ENCODE results near the gene AKT2.

The AKT2 gene

DNA sequence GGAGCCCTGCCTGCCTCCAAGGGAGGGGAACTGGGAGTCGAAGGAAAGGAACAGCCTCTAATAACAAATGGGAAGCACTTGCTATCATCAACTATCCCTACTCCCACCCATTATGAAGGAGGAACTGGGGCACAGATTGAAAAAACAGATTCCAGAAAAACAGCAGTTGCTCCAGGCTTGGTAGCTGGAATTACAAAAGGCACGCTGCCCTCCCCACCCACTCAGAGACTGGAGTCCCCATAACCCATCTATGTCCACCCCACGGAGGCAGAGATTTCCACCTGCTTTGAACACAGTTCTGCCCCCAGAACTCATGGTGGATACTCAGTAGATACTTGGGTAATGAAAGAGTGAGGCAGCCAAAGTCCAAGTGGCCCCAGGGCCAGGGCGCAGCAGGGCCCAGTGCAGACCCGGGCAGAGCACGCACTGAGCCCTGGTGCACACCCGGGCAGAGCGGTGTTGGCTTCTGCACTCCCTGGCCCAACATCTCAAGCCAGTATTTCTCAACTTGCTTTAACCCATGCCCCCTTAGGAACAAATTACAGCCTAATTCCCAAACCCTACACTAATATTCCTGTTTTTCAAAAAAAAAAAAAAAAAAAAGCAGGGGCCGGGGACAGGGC is 39.5 kb downstream of the AKT2 start:
- H3K36me3 ChIP-seq (ENCODE audit: control insufficient read depth in 1 of 2, insufficient read depth in 2 of 2, low read length in 2 of 2) = peaks cover 11 to 37% of the 10 kb centered on the region in 2 donors
- no peak overlapping the region for H3K4me3 ChIP-seq (ENCODE audit: low read depth in 1 of 2, low read length in 2 of 2)
- H3K27ac ChIP-seq (ENCODE audit: low read depth, low read length) = no peak overlapping the region
- H3K4me1 ChIP-seq (ENCODE audit: control insufficient read depth in 1 of 2, insufficient read depth in 2 of 2, low read length in 2 of 2) = no peaks in the 10 kb centered on the region
- no peaks in the 10 kb centered on the region for H3K27me3 ChIP-seq (ENCODE audit: control insufficient read depth in 1 of 2, insufficient read depth in 2 of 2, low read length in 2 of 2)
- no peaks in the 10 kb centered on the region for H3K9me3 ChIP-seq (ENCODE audit: control insufficient read depth in 1 of 2, low read length in 2 of 2)
- H3K9ac ChIP-seq (ENCODE audit: low read depth in 1 of 2, low read length in 2 of 2) = no peak overlapping the region

GRCh38 chr19:40244579-40245317 is 40.4 kb downstream of the AKT2 start:
- Histone ChIP-seq H3K4me1 (ENCODE audit: control insufficient read depth in 1 of 2, insufficient read depth in 2 of 2, low read length in 2 of 2) (no peaks in the 10 kb centered on the region), H3K36me3 (ENCODE audit: control insufficient read depth in 1 of 2, insufficient read depth in 2 of 2, low read length in 2 of 2) (peaks cover 20 to 42% of the 10 kb centered on the region in 2 donors), H3K9me3 (ENCODE audit: control insufficient read depth in 1 of 2, low read length in 2 of 2) (no peaks in the 10 kb centered on the region), H3K9ac (ENCODE audit: low read depth in 1 of 2, low read length in 2 of 2) (no peak overlapping the region), H3K4me3 (ENCODE audit: low read depth in 1 of 2, low read length in 2 of 2) (no peak overlapping the region), H3K27me3 (ENCODE audit: control insufficient read depth in 1 of 2, insufficient read depth in 2 of 2, low read length in 2 of 2) (no peaks in the 10 kb centered on the region), H3K27ac (ENCODE audit: low read depth, low read length) (no peak overlapping the region)

- H3K27ac ChIP-seq (ENCODE audit: low read depth, low read length) = no peak overlapping the region
- H3K9me3 ChIP-seq (ENCODE audit: control insufficient read depth in 1 of 2, low read length in 2 of 2) = no peaks in the 10 kb centered on the region
- no peaks in the 10 kb centered on the region for H3K27me3 ChIP-seq (ENCODE audit: control insufficient read depth in 1 of 2, insufficient read depth in 2 of 2, low read length in 2 of 2)
- H3K9ac ChIP-seq (ENCODE audit: low read depth in 1 of 2, low read length in 2 of 2) = no peak overlapping the region
- H3K36me3 ChIP-seq (ENCODE audit: control insufficient read depth in 1 of 2, insufficient read depth in 2 of 2, low read length in 2 of 2) = peaks cover 31 to 53% of the 10 kb centered on the region in 2 donors
- H3K4me1 ChIP-seq (ENCODE audit: control insufficient read depth in 1 of 2, insufficient read depth in 2 of 2, low read length in 2 of 2) = no peaks in the 10 kb centered on the region
- no peak overlapping the region for H3K4me3 ChIP-seq (ENCODE audit: low read depth in 1 of 2, low read length in 2 of 2)
Observed at GRCh38 chr19:40243181-40243580, 42.0 kb downstream of the AKT2 start.

- Histone ChIP-seq H3K27ac (ENCODE audit: low read depth, low read length) (no peak overlapping the region), H3K36me3 (ENCODE audit: control insufficient read depth in 1 of 2, insufficient read depth in 2 of 2, low read length in 2 of 2) (peaks cover 37 to 52% of the 10 kb centered on the region in 2 donors), H3K9ac (ENCODE audit: low read depth in 1 of 2, low read length in 2 of 2) (no peak overlapping the region)
Observed at GRCh38 chr19:40242480-40242879, 42.7 kb downstream of the AKT2 start.

DNA sequence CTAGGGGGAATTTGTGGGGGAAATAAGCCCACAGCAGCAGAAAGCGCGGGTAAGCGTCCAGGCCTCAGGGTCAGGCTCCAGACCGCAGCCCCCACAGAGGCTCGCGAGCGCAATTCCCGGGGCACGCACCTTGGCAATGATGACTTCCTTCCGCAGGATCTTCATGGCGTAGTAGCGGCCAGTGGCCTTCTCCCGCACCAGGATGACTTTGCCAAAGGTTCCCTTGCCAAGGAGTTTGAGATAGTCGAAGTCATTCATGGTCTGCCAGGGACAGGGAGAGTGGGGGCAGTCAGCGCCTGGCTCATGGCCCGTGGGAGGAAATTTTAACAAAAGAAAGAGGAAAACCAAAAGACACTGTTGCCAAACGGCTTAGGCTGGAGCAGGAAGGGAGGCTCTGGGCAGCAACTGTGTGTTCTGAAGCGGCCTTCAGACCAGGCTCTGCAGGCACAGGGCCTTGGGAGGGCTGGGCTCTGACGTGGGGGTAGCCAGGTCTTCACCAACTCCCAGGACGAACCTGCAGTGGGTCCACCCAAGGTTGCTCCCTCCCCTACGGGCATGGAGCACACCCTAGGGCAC is 43.2 kb downstream of the AKT2 start:
- H3K27me3 ChIP-seq (ENCODE audit: control insufficient read depth in 1 of 2, insufficient read depth in 2 of 2, low read length in 2 of 2) = no peaks in the 10 kb centered on the region
- H3K27ac ChIP-seq (ENCODE audit: low read depth, low read length) = peak overlapping the region; percentile 20
- peaks cover 39 to 55% of the 10 kb centered on the region in 2 donors for H3K36me3 ChIP-seq (ENCODE audit: control insufficient read depth in 1 of 2, insufficient read depth in 2 of 2, low read length in 2 of 2)
- H3K9ac ChIP-seq (ENCODE audit: low read depth in 1 of 2, low read length in 2 of 2) = no peak overlapping the region
- no peaks in the 10 kb centered on the region for H3K4me1 ChIP-seq (ENCODE audit: control insufficient read depth in 1 of 2, insufficient read depth in 2 of 2, low read length in 2 of 2)
- H3K4me3 ChIP-seq (ENCODE audit: low read depth in 1 of 2, low read length in 2 of 2) = no peak overlapping the region
- no peaks in the 10 kb centered on the region for H3K9me3 ChIP-seq (ENCODE audit: control insufficient read depth in 1 of 2, low read length in 2 of 2)

More at GRCh38 chr19:40242480-40242879, 42.7 kb downstream of the AKT2 start:
- no peak overlapping the region for H3K4me3 ChIP-seq (ENCODE audit: low read depth in 1 of 2, low read length in 2 of 2)
- H3K9me3 ChIP-seq (ENCODE audit: control insufficient read depth in 1 of 2, low read length in 2 of 2) = no peaks in the 10 kb centered on the region
- no peaks in the 10 kb centered on the region for H3K4me1 ChIP-seq (ENCODE audit: control insufficient read depth in 1 of 2, insufficient read depth in 2 of 2, low read length in 2 of 2)
- H3K27me3 ChIP-seq (ENCODE audit: control insufficient read depth in 1 of 2, insufficient read depth in 2 of 2, low read length in 2 of 2) = no peaks in the 10 kb centered on the region

DNA sequence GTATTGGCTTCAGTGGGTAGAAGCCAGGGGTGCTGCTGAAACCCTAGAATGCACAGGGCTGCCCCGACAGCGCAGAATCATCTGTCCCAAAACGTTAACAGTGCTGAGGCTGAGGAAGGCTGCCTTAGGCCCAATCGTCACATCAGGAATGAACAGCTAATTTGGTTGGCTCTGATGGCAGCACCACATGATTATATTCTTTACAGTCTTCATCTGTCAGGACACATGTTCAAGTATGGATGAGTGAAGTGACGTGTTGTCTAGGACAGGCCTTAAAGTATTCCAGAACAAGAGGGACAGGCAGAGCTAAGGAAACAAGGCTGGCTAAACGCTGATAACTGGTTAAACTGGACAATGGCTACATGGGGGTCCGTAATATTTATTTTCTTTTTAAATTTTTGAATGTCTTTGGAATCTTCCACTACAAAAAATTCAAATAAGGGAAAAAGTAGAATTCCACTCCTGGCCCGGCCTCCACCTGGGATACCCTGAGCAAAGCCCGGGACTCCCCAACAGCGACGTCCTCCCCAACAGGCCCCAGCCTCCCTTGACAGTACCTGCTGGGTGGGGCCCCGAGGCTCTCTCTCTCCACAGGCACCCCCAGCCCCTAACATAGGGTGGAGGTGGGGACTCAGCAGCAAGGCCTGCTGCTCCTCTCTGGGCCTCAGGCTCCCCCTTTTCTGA is 43.9 kb downstream of the AKT2 start:
- Histone ChIP-seq H3K9me3 (ENCODE audit: control insufficient read depth in 1 of 2, low read length in 2 of 2) (no peaks in the 10 kb centered on the region), H3K27me3 (ENCODE audit: control insufficient read depth in 1 of 2, insufficient read depth in 2 of 2, low read length in 2 of 2) (no peaks in the 10 kb centered on the region), H3K4me3 (ENCODE audit: low read depth in 1 of 2, low read length in 2 of 2) (no peak overlapping the region), H3K27ac (ENCODE audit: low read depth, low read length) (no peak overlapping the region), H3K4me1 (ENCODE audit: control insufficient read depth in 1 of 2, insufficient read depth in 2 of 2, low read length in 2 of 2) (no peaks in the 10 kb centered on the region), H3K9ac (ENCODE audit: low read depth in 1 of 2, low read length in 2 of 2) (no peak overlapping the region), H3K36me3 (ENCODE audit: control insufficient read depth in 1 of 2, insufficient read depth in 2 of 2, low read length in 2 of 2) (peaks cover 40 to 61% of the 10 kb centered on the region in 2 donors)

GRCh38 chr19:40240332-40240731 is 44.8 kb downstream of the AKT2 start:
- no peak overlapping the region for H3K9ac ChIP-seq (ENCODE audit: low read depth in 1 of 2, low read length in 2 of 2)
- H3K9me3 ChIP-seq (ENCODE audit: control insufficient read depth in 1 of 2, low read length in 2 of 2) = no peaks in the 10 kb centered on the region
- no peak overlapping the region for H3K27ac ChIP-seq (ENCODE audit: low read depth, low read length)
- H3K27me3 ChIP-seq (ENCODE audit: control insufficient read depth in 1 of 2, insufficient read depth in 2 of 2, low read length in 2 of 2) = no peaks in the 10 kb centered on the region
- H3K4me1 ChIP-seq (ENCODE audit: control insufficient read depth in 1 of 2, insufficient read depth in 2 of 2, low read length in 2 of 2) = no peaks in the 10 kb centered on the region
- no peak overlapping the region for H3K4me3 ChIP-seq (ENCODE audit: low read depth in 1 of 2, low read length in 2 of 2)
- H3K36me3 ChIP-seq (ENCODE audit: control insufficient read depth in 1 of 2, insufficient read depth in 2 of 2, low read length in 2 of 2) = peaks cover 41 to 68% of the 10 kb centered on the region in 2 donors

DNA sequence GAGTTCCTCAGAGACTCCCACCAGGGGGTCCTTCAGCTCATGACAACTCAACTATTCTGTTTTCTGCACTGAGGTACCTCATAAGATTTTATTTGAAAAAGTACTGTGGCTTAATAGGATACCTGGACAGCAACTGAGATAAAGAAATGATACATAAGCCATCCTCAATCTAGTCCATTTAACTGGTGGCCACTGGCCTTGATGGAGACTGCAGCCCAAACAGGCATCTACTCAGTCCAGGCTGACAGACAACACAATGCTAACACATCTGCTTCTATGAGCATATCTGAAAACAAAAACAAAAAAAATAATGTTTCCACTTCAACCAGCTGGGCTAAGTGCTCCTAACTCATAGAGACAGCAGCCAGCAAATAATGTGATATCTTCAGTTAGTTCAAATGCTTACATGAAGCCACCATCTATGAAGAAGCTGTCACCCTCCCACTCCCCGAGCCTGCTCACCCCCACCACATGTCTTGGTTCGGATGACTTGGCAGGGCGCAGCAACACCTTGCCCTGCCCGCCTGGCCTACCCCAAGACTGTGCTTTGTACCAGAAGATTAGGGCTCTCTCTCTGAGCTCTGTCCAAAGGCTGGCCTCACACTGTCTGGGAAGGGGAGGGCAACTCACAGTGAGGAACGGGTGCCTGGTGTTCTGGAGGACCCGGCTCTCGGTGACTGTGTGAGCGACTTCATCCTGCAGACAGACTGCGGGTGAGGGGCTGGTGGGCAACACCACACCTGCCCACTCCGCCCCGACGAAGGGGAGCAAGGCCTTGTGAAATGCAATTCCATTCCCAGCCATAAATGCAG is 45.5 kb downstream of the AKT2 start:
- Histone ChIP-seq H3K36me3 (ENCODE audit: control insufficient read depth in 1 of 2, insufficient read depth in 2 of 2, low read length in 2 of 2) (peaks cover 47 to 75% of the 10 kb centered on the region in 2 donors), H3K27me3 (ENCODE audit: control insufficient read depth in 1 of 2, insufficient read depth in 2 of 2, low read length in 2 of 2) (no peaks in the 10 kb centered on the region), H3K4me3 (ENCODE audit: low read depth in 1 of 2, low read length in 2 of 2) (no peak overlapping the region), H3K4me1 (ENCODE audit: control insufficient read depth in 1 of 2, insufficient read depth in 2 of 2, low read length in 2 of 2) (no peaks in the 10 kb centered on the region), H3K9me3 (ENCODE audit: control insufficient read depth in 1 of 2, low read length in 2 of 2) (no peaks in the 10 kb centered on the region), H3K27ac (ENCODE audit: low read depth, low read length) (no peak overlapping the region), H3K9ac (ENCODE audit: low read depth in 1 of 2, low read length in 2 of 2) (no peak overlapping the region)

GRCh38 chr19:40238775-40239174 is 46.4 kb downstream of the AKT2 start:
- H3K9me3 ChIP-seq (ENCODE audit: control insufficient read depth in 1 of 2, low read length in 2 of 2) = no peaks in the 10 kb centered on the region
- no peak overlapping the region for H3K9ac ChIP-seq (ENCODE audit: low read depth in 1 of 2, low read length in 2 of 2)
- H3K27ac ChIP-seq (ENCODE audit: low read depth, low read length) = no peak overlapping the region

More at GRCh38 chr19:40238775-40239174, 46.4 kb downstream of the AKT2 start:
- no peaks in the 10 kb centered on the region for H3K4me1 ChIP-seq (ENCODE audit: control insufficient read depth in 1 of 2, insufficient read depth in 2 of 2, low read length in 2 of 2)
- peaks cover 47 to 82% of the 10 kb centered on the region in 2 donors for H3K36me3 ChIP-seq (ENCODE audit: control insufficient read depth in 1 of 2, insufficient read depth in 2 of 2, low read length in 2 of 2)
- no peak overlapping the region for H3K4me3 ChIP-seq (ENCODE audit: low read depth in 1 of 2, low read length in 2 of 2)
- H3K27me3 ChIP-seq (ENCODE audit: control insufficient read depth in 1 of 2, insufficient read depth in 2 of 2, low read length in 2 of 2) = no peaks in the 10 kb centered on the region

Measured in duodenal mucosa (tissue), 2 donors.